ENCODE results near the gene TNFRSF18.
A peak's percentile ranks its signal among the peaks of the same experiment; 100 is the strongest.

The TNFRSF18 gene

DNA sequence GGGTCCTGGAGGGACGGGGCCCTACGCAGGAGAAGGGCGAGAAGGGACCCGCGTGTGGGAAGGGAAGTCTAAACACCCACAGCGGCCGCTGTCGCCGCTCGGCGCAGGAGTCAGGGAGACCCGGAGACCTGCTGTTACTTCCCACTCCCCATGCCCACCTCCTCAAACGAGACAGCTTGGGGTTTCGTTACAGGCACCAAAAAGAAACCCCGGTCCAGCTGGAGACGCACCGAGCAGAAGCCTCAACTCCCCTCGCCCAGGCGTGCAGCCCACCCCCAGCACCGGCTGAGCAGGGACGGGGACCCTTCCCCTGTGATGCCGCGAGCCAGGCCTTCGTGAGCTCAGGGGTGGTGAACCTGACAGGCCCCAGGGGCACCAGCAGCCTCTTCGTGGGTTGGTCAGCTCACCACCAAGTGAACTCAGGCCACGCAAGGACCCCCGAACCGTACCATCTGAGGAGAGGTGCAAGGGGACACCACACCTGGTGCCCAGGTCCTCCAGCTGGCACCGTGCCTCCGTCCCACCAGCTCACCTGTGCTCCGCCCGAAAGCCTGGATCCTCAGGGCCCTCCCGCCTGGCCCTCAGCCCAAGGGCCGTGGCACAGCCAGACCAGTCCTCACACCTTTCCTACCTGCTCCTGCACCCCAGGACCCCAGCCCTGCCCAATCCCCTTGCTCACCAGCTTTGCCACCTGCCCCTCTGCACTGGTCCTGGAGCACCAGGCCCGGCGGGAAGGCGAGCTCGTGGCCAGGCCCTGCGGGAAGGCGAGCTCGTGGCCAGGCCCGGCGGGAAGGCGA, 20.4 kb upstream of the TNFRSF18 start:
- H3K36me3 Mint-ChIP-seq (ENCODE audit: low read depth), result peaks cover 48% of the 10 kb centered on the region
- no peaks in the 10 kb centered on the region for H3K27me3 Mint-ChIP-seq (ENCODE audit: low read depth)

DNA sequence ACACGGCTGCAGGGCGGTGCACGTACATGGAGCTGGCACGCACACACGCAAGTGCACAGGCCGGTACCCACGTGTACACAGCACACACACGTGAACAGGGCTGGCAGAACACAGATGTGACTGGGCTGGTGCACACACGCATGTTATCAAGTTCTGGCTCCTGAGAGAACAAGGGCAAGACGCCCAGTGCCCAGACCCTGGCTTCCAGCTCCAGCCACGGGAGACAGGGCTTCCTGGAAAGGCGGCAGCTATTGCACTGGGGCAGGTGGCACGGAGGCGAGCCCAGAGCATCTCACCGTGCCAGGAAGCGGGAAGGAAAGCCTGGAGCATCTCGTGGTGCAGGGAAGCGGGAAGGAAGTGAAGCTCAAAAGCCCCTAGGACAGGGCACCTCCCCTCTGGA, 19.5 kb upstream of the TNFRSF18 start:
- no peak overlapping the region for H3K4me3 Mint-ChIP-seq
- no peak for DNase-seq (ENCODE audit: low spot score)
- no peaks in the 10 kb centered on the region for H3K27me3 Mint-ChIP-seq (ENCODE audit: low read depth)
- H3K4me1 Mint-ChIP-seq (ENCODE audit: low read depth), result peaks cover 9% of the 10 kb centered on the region
- H3K36me3 Mint-ChIP-seq (ENCODE audit: low read depth), result peaks cover 46% of the 10 kb centered on the region
- H3K27ac Mint-ChIP-seq, result no peak overlapping the region
- H3K9me3 Mint-ChIP-seq, result no peaks in the 10 kb centered on the region

More for the DNA sequence above, 20.4 kb upstream of the TNFRSF18 start:
- H3K4me3 Mint-ChIP-seq, result no peak overlapping the region
- no peak overlapping the region for H3K27ac Mint-ChIP-seq
- H3K4me1 Mint-ChIP-seq (ENCODE audit: low read depth), result peaks cover 9% of the 10 kb centered on the region
- H3K9me3 Mint-ChIP-seq, result no peaks in the 10 kb centered on the region
- no peak for DNase-seq (ENCODE audit: low spot score)

DNA sequence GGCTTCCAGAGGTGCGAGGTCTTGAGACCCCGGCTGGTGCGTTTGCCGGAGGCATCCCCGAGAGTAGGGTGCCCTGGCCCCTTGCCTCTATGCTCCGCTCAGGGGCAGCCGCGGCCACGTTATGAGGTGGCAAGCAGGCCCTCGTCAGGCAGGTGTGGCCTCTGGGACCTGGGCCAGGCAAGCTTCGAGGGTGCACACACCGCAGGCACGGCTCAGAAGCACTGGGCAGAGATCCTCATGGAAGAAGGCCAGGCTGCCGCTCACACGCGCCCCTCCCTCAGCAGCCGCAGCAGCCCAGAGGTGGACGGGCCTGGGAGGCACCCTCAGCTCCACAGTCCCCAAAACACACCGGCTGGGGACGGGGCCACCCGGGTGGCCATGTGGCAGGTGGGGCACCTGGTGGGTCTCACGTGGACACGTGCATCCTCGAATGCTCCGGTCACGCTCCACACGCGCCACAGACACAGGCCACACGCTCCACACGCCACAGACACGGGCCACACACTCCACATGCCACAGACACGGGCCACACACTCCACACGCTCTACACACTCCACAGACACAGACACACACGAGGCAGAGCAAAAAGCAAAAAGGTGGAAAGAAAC, 18.9 kb upstream of the TNFRSF18 start:
- Mint-ChIP-seq H3K4me1 (ENCODE audit: low read depth) (peaks cover 5% of the 10 kb centered on the region), H3K27me3 (ENCODE audit: low read depth) (no peaks in the 10 kb centered on the region), H3K27ac (no peak overlapping the region), H3K4me3 (no peak overlapping the region), H3K36me3 (ENCODE audit: low read depth) (peaks cover 45% of the 10 kb centered on the region), H3K9me3 (no peaks in the 10 kb centered on the region)
- no peak for DNase-seq (ENCODE audit: low spot score)

DNA sequence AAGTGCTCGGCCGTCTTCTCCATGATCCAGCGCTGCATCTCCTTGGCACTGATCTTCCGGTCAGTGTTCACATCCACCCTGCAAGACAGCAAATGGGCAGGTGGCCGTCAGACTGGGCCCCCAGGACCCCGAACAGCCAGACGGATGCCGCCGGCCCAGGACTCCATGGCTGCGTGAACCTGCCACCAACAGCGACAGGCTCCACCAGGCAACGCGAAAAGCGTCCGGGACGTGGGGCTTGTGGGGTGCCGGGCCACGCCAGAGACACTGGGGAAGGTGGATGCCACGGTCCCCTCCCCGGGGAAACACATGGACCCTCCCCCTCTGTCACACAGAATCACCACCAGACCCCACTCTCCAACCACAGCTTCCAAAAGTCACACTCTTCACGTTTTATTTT, 17.5 kb upstream of the TNFRSF18 start:
- no peak overlapping the region for H3K4me3 Mint-ChIP-seq
- peaks cover 43% of the 10 kb centered on the region for H3K36me3 Mint-ChIP-seq (ENCODE audit: low read depth)

DNA sequence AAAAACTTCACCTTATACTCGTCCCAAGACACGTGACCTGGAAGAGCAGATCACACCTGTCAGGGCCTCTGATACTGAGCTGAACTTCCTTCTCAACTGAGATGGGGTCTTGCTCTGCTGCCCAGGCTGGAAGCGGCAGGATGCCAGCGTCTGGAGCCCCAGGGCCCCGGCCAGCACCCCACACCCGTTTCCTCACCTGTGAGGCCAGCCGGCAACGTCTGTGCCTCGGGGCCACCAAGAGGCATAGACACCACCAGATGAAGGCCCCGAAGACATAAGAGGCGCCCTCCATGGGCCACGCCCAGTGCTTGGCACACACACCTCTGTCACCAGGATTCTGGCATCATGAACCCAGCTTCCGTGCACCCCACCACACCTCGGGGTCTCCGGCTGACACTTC, 16.9 kb upstream of the TNFRSF18 start:
- Mint-ChIP-seq H3K9me3 (no peaks in the 10 kb centered on the region), H3K27me3 (ENCODE audit: low read depth) (no peaks in the 10 kb centered on the region), H3K27ac (no peak overlapping the region), H3K36me3 (ENCODE audit: low read depth) (peaks cover 41% of the 10 kb centered on the region), H3K4me3 (no peak overlapping the region), H3K4me1 (ENCODE audit: low read depth) (no peaks in the 10 kb centered on the region)
- DNase-seq (ENCODE audit: low spot score), result no peak

More for the DNA sequence above, 17.5 kb upstream of the TNFRSF18 start:
- Mint-ChIP-seq H3K4me1 (ENCODE audit: low read depth) (no peaks in the 10 kb centered on the region), H3K27ac (no peak overlapping the region), H3K27me3 (ENCODE audit: low read depth) (no peaks in the 10 kb centered on the region), H3K9me3 (no peaks in the 10 kb centered on the region)
- DNase-seq (ENCODE audit: low spot score), result no peak

DNA sequence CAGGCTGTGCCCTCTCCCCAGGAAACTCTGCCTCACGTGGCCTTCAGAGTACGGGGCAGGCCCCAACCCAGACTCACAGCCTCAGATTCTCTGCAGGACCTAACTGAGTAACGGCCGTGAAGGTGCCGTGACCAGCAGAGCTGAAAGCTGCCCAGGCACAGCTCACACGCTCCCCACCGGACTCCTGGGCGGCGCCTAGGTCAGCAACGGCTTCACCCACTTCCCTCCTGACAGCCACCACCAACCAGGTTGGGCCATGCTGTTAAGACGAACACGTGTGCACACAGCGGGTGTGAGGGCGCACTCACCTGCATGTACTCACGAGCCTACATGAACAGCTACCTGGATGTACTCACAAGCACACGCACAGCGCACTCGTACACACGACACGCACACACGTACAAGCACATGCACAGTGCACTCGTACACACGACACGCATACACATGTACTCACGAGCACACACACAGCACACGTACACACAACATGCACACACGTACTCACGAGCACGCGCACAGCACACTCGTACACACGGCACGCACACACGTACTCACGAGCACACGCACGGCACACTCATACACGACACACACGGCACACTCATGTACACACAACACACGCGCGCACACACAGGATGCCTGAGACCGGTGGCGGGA, 16.3 kb upstream of the TNFRSF18 start:
- H3K4me1 Mint-ChIP-seq (ENCODE audit: low read depth), result no peaks in the 10 kb centered on the region
- no peak overlapping the region for H3K27ac Mint-ChIP-seq
- no peaks in the 10 kb centered on the region for H3K27me3 Mint-ChIP-seq (ENCODE audit: low read depth)
- no peak for DNase-seq (ENCODE audit: low spot score)
- H3K36me3 Mint-ChIP-seq (ENCODE audit: low read depth), result peaks cover 41% of the 10 kb centered on the region
- no peak overlapping the region for H3K4me3 Mint-ChIP-seq
- no peaks in the 10 kb centered on the region for H3K9me3 Mint-ChIP-seq

DNA sequence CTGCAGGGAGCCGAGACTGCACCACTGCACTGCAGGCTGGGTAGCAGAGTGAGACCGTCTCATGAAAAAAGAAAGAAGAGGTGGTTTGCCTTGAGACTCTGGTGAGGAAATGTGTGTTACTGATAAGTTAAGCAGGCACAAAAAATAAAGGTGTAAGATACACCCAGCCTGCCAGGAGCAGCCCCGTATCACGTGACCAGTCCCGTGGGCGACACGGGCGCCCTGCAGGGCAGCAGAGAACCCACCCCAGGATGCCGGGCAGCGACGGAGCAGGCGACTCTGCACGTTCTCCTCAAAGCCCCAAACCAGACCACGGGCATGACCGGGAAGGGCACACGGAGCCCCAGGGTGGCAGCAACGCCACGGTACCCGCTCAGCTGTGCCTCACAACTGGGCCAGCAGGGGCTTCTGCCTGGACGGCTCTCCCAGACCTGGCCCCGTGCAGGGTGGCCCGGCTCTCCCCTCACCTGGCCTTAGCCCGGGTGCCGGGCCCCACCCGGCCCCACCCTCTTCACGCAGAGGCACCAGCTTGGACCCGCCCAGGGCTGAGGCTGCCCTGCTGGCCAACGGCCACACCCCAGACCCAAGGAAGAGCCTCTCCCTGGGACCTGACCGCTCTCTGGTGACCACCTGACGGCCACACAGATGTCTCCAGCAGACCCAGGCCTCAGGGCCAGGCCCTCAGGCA, 15.6 kb upstream of the TNFRSF18 start:
- Mint-ChIP-seq H3K4me3 (no peak overlapping the region), H3K27ac (no peak overlapping the region), H3K9me3 (no peaks in the 10 kb centered on the region), H3K36me3 (ENCODE audit: low read depth) (peaks cover 41% of the 10 kb centered on the region), H3K27me3 (ENCODE audit: low read depth) (no peaks in the 10 kb centered on the region), H3K4me1 (ENCODE audit: low read depth) (no peaks in the 10 kb centered on the region)
- DNase-seq (ENCODE audit: low spot score), result no peak

DNA sequence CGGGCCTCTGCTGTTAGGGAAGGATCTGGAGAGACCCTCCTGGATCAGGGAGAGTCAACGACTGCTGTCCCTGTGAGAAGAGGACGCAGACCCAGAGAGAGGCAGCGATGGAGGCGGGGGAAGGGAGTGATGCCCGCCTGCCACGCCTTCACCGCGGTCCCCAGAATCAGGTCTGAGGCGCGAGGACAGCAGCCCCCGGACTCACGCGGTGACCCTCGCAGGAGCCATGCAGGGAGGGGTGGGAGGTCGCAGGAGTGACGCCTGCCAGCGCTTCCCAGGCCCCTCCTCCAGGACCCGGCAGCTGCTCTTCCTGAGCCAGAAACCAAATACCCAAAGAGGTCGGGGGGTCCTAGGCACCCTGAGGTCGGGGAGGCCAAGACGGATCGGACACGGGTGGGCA, 13.8 kb upstream of the TNFRSF18 start:
- H3K27me3 Mint-ChIP-seq (ENCODE audit: low read depth), result no peaks in the 10 kb centered on the region
- DNase-seq (ENCODE audit: low spot score), result no peak
- no peak overlapping the region for H3K27ac Mint-ChIP-seq
- no peaks in the 10 kb centered on the region for H3K9me3 Mint-ChIP-seq
- peaks cover 37% of the 10 kb centered on the region for H3K36me3 Mint-ChIP-seq (ENCODE audit: low read depth)
- peaks cover 6% of the 10 kb centered on the region for H3K4me1 Mint-ChIP-seq (ENCODE audit: low read depth)
- no peak overlapping the region for H3K4me3 Mint-ChIP-seq

DNA sequence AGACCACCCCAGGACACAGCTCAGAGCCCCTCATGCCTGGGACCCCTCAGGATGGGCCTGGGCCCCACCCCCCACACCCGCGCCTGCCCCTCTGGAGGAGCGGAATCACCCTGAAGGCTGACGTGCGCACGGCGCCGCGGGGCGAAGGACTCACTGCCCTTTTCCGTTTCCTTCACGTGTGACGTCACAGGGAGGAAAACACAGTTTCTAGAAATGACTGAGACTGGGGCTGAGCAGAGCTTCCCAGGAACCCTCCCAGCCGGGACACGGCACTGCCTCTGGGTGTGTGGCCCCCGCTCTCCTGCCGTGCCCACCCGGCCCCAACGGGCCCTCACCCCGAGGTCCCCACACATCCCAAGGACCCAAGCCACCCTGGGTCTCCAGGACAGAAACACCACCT, 12.9 kb upstream of the TNFRSF18 start:
- H3K36me3 Mint-ChIP-seq (ENCODE audit: low read depth), result peaks cover 35% of the 10 kb centered on the region
- peaks cover 13% of the 10 kb centered on the region for H3K4me1 Mint-ChIP-seq (ENCODE audit: low read depth)
- no peaks in the 10 kb centered on the region for H3K9me3 Mint-ChIP-seq
- DNase-seq (ENCODE audit: low spot score), result no peak
- no peak overlapping the region for H3K4me3 Mint-ChIP-seq
- H3K27ac Mint-ChIP-seq, result peak overlapping the region; percentile 62
- no peaks in the 10 kb centered on the region for H3K27me3 Mint-ChIP-seq (ENCODE audit: low read depth)

DNA sequence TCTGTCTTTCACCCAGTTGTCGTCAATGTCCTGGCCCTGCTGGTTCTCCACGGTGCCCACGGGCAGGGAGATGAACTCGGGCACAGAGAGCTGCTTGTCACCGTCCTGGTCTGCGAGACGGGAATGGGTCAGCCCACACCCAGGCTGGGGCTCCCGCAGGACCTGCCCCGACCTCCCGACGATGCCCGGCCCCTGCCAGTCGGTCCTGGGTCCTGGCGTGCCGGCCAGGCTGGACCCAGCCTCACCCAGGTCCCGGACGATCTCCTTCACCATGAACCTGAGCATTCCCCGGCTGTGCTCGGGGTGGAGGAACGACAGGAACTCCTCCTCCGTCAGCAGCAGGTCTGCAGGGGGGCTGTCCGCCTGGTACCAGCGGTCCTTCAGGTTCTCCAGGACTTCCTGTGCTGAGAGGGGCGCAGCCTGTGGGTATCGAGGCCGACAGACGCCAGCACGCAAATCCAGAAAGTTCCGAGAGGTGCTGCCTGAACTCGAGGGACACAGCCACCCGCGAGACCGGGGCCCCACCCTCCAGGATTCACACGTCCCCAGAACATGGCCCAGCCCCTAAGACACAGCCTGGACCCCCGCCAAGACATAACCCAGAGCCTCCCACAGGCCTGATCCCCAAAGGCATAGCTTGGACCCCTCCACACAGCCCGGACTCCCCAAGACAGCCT, 12.3 kb upstream of the TNFRSF18 start:
- no peaks in the 10 kb centered on the region for H3K27me3 Mint-ChIP-seq (ENCODE audit: low read depth)
- H3K9me3 Mint-ChIP-seq, result no peaks in the 10 kb centered on the region
- H3K27ac Mint-ChIP-seq, result no peak overlapping the region
- peaks cover 15% of the 10 kb centered on the region for H3K4me1 Mint-ChIP-seq (ENCODE audit: low read depth)
- no peak for DNase-seq (ENCODE audit: low spot score)
- H3K36me3 Mint-ChIP-seq (ENCODE audit: low read depth), result peaks cover 32% of the 10 kb centered on the region
- no peak overlapping the region for H3K4me3 Mint-ChIP-seq

DNA sequence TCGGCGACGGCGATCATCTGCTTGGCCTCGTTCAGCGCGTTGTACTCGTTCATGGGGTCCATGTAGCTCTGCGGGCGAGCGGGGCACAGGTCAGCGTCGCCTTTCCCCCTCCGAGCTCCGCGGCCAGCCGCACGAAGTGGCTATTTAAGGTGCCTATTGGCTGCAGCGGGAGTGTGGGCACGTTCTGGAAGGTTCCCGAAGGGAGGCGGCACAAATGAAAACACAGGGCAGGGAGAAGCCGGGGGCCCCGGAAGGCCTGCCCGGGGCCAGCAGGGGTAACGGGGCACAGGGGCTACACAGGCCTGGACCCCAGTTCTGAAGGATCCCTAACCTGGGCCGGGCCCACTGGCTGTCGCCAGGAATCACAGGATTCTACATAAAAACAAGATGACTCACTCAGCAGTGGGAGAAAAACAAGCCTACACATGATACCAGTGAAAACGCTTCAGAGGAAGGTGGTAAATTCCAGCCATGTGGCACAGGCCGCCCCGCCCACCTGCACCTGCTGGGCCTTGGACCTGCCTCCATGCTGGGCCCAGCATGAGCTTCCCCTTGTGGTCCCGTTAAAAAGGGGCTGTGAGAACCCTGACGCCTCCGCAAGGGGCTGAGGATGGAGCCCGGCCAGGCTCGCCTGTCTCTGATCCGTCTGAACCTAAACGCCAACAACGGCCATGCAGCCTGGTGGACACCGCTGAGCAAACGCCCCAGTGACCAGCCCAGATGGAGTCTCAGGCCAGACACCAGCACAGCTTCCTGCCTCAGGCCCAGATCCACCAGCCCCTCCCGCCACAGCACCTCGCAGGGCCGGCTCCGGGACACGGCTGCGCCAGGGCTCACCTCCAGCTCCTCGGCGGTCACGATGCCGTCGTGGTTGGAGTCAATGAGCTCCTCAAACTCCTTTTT, 11.5 kb upstream of the TNFRSF18 start:
- Mint-ChIP-seq H3K36me3 (ENCODE audit: low read depth) (peaks cover 27% of the 10 kb centered on the region), H3K4me3 (no peak overlapping the region), H3K27me3 (ENCODE audit: low read depth) (no peaks in the 10 kb centered on the region), H3K9me3 (no peaks in the 10 kb centered on the region), H3K27ac (no peak overlapping the region), H3K4me1 (ENCODE audit: low read depth) (peaks cover 15% of the 10 kb centered on the region)
- DNase-seq (ENCODE audit: low spot score), result peak; percentile 33

DNA sequence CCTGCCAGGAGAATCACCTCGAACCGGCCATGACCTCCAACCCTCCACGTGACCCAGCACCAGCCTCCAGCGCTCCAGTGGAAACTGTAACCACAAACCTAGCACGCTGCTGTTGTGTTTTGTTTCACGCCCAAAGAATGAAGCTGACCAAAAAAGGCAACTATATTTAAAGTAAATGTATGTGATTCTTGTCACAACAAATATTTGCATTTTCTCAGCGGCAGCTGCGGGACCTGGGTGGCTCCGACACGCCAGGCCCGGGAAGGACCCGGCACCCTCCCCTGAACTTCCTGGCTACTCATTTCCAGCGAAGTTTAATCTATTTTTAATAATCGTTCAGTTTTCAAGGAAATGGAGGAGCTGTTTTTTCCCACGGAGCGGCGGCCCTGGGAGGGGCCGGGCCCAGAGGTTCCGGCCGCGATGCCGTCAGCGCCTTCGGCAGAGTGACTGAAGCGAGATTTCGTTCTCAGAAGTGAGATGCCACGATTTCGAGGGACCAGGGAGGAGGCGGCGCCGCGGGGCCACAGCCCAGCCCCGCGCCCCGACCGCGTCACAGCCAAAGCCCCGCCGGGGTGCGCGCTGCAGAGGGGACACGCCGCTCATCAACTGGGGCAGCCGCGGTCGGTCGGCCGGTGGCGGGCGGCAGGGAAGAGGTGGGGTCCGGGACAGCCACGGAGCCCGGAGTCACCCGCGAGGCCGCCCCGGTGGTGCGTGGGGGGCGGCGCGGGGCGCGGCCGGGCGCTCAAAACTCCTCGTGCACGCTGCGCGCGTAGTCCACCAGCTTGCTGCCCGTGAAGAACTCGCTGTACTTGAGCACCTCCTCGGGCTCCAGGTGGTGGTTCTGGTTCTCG, 10.6 kb upstream of the TNFRSF18 start:
- Mint-ChIP-seq H3K27ac (peak overlapping the region; percentile 87), H3K36me3 (ENCODE audit: low read depth) (peaks cover 22% of the 10 kb centered on the region), H3K4me3 (peak overlapping the region; percentile 57), H3K9me3 (no peaks in the 10 kb centered on the region), H3K27me3 (ENCODE audit: low read depth) (no peaks in the 10 kb centered on the region), H3K4me1 (ENCODE audit: low read depth) (peaks cover 15% of the 10 kb centered on the region)
- no peak for DNase-seq (ENCODE audit: low spot score)
